ENCODE data around the gene DDX25. TPM values are rescaled to one million over a fixed set of nuclear protein-coding genes. Genes with fewer than 3 reads are reported as not detected.

DDX25 gene
- total and polyA plus RNA-seq, 9 of the 15 experiments (the other 6 are each of a cell fraction or from before 2014, with no cell fraction given) = not detected

GRCh38 chr11:125887373-125888324 is 16.7 kb upstream of the DDX25 start, which contains the start of gene HYLS1 (continued):
- TF ChIP-seq ZBTB12 (CRISPR knock-in tag; IDR thresholded peaks at IDR 0.05) (no peak), ZBTB40 (IDR thresholded peaks at IDR 0.05) (peak; percentile 54), ZBTB40 (CRISPR knock-in tag; IDR thresholded peaks at IDR 0.05) (no peak), ZBTB11 (CRISPR knock-in tag; IDR thresholded peaks at IDR 0.05) (peak in 1 of 3 experiments; percentile 45; a peak in 1 of 6 replicates), TSHZ1 (CRISPR knock-in tag; IDR thresholded peaks at IDR 0.05) (no peak), MBD2 (IDR thresholded peaks at IDR 0.05; ENCODE audit: borderline replicate concordance, low read depth) (peak; percentile 23; the same call in 1 of the 2 replicates)

Measured in K562 (cell line).